Right lobe of liver (tissue), 6 donors: ENCODE measurements around the gene NKG7. TPM values are rescaled to one million over a fixed set of nuclear protein-coding genes. Genes with fewer than 3 reads are reported as not detected.

Experiments
- ATAC-seq, 4 donors: fragments of 200-7000 bp; cut with Tn5 transposase; one replicate each; pipeline ENCODE4 v1.9.1; 2020; ENCODE audit warnings: mild to moderate bottlenecking in 4 of 4, moderate library complexity in 4 of 4
- DNase-seq, 3 donors: peaks; one replicate each; pipeline ENCODE4 v3.0.0-alpha.2; 2020
- H3K27ac ChIP-seq, 3 donors: fragments of 200-600 bp; one replicate each; pipeline ENCODE4 v1.8.0; 2022
- H3K27me3 ChIP-seq, 2 donors: fragments of 200-600 bp; one replicate each; pipeline ENCODE4 v1.8.0; 2022
- H3K36me3 ChIP-seq, 4 donors: fragments of 200-600 bp; sonication (generic) in 1 of 4; one replicate each; pipeline versions ENCODE4 v1.5.1 to v1.8.0; 2017 to 2022; ENCODE audit warnings: control low read depth in 1 of 4
- H3K4me1 ChIP-seq, 4 donors: fragments of 200-600 bp; sonication (generic) in 1 of 4; one replicate each; pipeline versions ENCODE4 v1.5.1 to v1.8.0; 2017 to 2022; ENCODE audit warnings: control low read depth in 1 of 4
- H3K4me3 ChIP-seq, 3 donors: fragments of 200-600 bp; one replicate each; pipeline ENCODE4 v1.8.0; 2022
- H3K9me3 ChIP-seq, 4 donors: fragments of 200-600 bp; sonication (generic) in 1 of 4; one replicate each; pipeline versions ENCODE4 v1.5.1 to v1.8.0; 2017 to 2022; ENCODE audit warnings: control low read depth in 1 of 4
- CTCF ChIP-seq, 4 donors: fragments of 200-600 bp in 3 of 4; fragments of 450-650 bp in 1 of 4; IDR thresholded peaks; one replicate each; pipeline versions ENCODE4 v1.5.1 to v1.8.0; 2016 to 2022; ENCODE audit warnings: antibody characterized with exemption in 4 of 4, mild to moderate bottlenecking in 2 of 4
- POLR2A ChIP-seq: fragments of 450-650 bp; IDR thresholded peaks from one replicate; pipeline ENCODE4 v1.6.1; 2017; ENCODE audit warnings: antibody characterized with exemption, mild to moderate bottlenecking
- WGBS: methylation state at CpG from one replicate; pipeline ENCODE4 v1.1.6; 2018; ENCODE audit warnings: low coverage, low lambda C conversion rate; ENCODE audit not compliant: insufficient coverage; ENCODE audit errors: missing lambda C conversion rate; 5-methylcytosine and 5-hydroxymethylcytosine counted together
- intact Hi-C, 2 donors: fragments of 100-400 bp; cut with DNase I; formaldehyde crosslinking; loops; one replicate each; pipeline versions ENCODE4 v1.11.2 to v1.14.1; 2022
- total RNA-seq, 6 experiments: library from RNA; depleted of rRNA in 2 of 6; stranded (reverse); fragments of >200 nt in 2 of 6; fragmentation: NEBNext Ultra II Directional in 3 of 6; extraction: Animal tissue kit (Norgen Biotek cat#: 25700) in 3 of 6; gene quantifications; one replicate each; pipeline versions ENCODE4 v1.1.0 to v1.2.4, GENCODE V29; 2016 to 2023
- donor health status: DM: no; HTN: yes; CAD: no.
- donor health status: DM: no; HTN: no; CAD: no.
- donor health status: DM: no; HTN: no; CAD: no.
- donor health status: DM: no; HTN: yes; CAD: no.
- donor health status: DM: no; HTN: yes; CAD: no.

NKG7 gene
- total RNA-seq, 6 experiments from 2014 or later: 1.7 to 7.7 (median 4.1) TPM

GRCh38 chr19:51337861-51338562, 34.4 kb downstream of the NKG7 start:
- Histone ChIP-seq H3K4me1 (peaks cover 0 to 18% (median 0%) of the 10 kb centered on the region in 4 donors), H3K27ac (no peak overlapping the region), H3K27me3 (no peaks in the 10 kb centered on the region), H3K4me3 (peak overlapping the region in 1 of 3 donors; percentile 65), H3K36me3 (no peaks in the 10 kb centered on the region), H3K9me3 (no peaks in the 10 kb centered on the region)
- WGBS: 81% methylated on average over 5 of the region's 19 CpGs
- intact Hi-C loops: loop anchor here in 1 of 2 donors (5.0 kb wide), 1 partner anchor 69 kb away; no protein-coding TSS in a partner anchor
- TF ChIP-seq POLR2A (no peak), CTCF (IDR thresholded peaks at IDR 0.05) (no peak)
- DNase-seq (no peak), ATAC-seq (no peak)

GRCh38 chr19:51337141-51337860, 35.2 kb downstream of the NKG7 start:
- Histone ChIP-seq H3K4me1 (peaks cover 0 to 18% (median 0%) of the 10 kb centered on the region in 4 donors), H3K9me3 (no peaks in the 10 kb centered on the region), H3K36me3 (no peaks in the 10 kb centered on the region), H3K4me3 (no peak overlapping the region), H3K27me3 (no peaks in the 10 kb centered on the region), H3K27ac (no peak overlapping the region)
- ATAC-seq (no peak), DNase-seq (no peak)
- 86% methylated on average over 6 of the region's 13 CpGs for WGBS
- intact Hi-C loops: loop anchor here in 1 of 2 donors (5.0 kb wide), 1 partner anchor 70 kb away; no protein-coding TSS in a partner anchor
- TF ChIP-seq POLR2A (no peak), CTCF (IDR thresholded peaks at IDR 0.05) (no peak)

- Histone ChIP-seq H3K9me3 (no peaks in the 10 kb centered on the region), H3K4me1 (peaks cover 0 to 7% (median 0%) of the 10 kb centered on the region in 4 donors), H3K36me3 (no peaks in the 10 kb centered on the region), H3K4me3 (no peak overlapping the region), H3K27me3 (no peaks in the 10 kb centered on the region), H3K27ac (no peak overlapping the region)
- DNase-seq (no peak), ATAC-seq (no peak)
- TF ChIP-seq CTCF (IDR thresholded peaks at IDR 0.05): no peak
- TF ChIP-seq POLR2A: no peak
- intact Hi-C loops: no loop called here
- WGBS: 87% methylated on average over 5 of the region's 13 CpGs
These were observed 38.5 kb downstream of the NKG7 start for GRCh38 chr19:51333836-51334460.

- Histone ChIP-seq H3K27me3 (peaks cover 0 to 14% of the 10 kb centered on the region in 2 donors), H3K4me1 (peaks cover 0 to 7% (median 0%) of the 10 kb centered on the region in 4 donors), H3K4me3 (no peak overlapping the region), H3K27ac (no peak overlapping the region), H3K36me3 (no peaks in the 10 kb centered on the region), H3K9me3 (no peaks in the 10 kb centered on the region)
- no peak for DNase-seq
- intact Hi-C loops: no loop called here
- 92% methylated on average over 6 of the region's 6 CpGs for WGBS
- TF ChIP-seq CTCF (IDR thresholded peaks at IDR 0.05): no peak
- no peak for TF ChIP-seq POLR2A
- no peak for ATAC-seq
These were observed 40.7 kb downstream of the NKG7 start for GRCh38 chr19:51331716-51332115.
